DOHH2 (cell line): ENCODE data around the gene CFAP68.

Experiments
- H3F3A ChIP-seq: fragments of 200-600 bp; sonication (generic), shearing (Covaris generic); 2 replicates; pipeline ENCODE4 v1.6.0; 2016; ENCODE audit warnings: antibody characterized with exemption, mild to moderate bottlenecking; ENCODE audit not compliant: control insufficient read depth, insufficient read depth
- H3K27ac ChIP-seq: fragments of 200-600 bp; sonication (generic); 2 replicates; pipeline ENCODE4 v1.5.1; 2014; ENCODE audit warnings: low read depth, mild to moderate bottlenecking, low read length, moderate library complexity
- H3K27me3 ChIP-seq: fragments of 200-600 bp; sonication (generic); 2 replicates; pipeline ENCODE4 v1.6.1; 2014; ENCODE audit warnings: mild to moderate bottlenecking, low read length, mixed read lengths; ENCODE audit not compliant: control insufficient read depth
- H3K36me3 ChIP-seq: fragments of 200-600 bp; sonication (generic); 2 replicates; pipeline ENCODE4 v1.6.1; 2014; ENCODE audit warnings: mild to moderate bottlenecking, low read length, moderate library complexity, mixed read lengths; ENCODE audit not compliant: control insufficient read depth
- H3K4me1 ChIP-seq: fragments of 200-600 bp; sonication (generic); 2 replicates; pipeline ENCODE4 v1.6.1; 2014; ENCODE audit warnings: mild to moderate bottlenecking, low read length, mixed read lengths; ENCODE audit not compliant: control insufficient read depth
- H3K4me2 ChIP-seq: fragments of 200-600 bp; sonication (generic); 2 replicates; pipeline ENCODE4 v1.6.0; 2014; ENCODE audit warnings: mild to moderate bottlenecking, low read length, moderate library complexity
- H3K4me3 ChIP-seq: fragments of 200-600 bp; sonication (generic); 2 replicates; pipeline ENCODE4 v1.5.1; 2014; ENCODE audit warnings: mild to moderate bottlenecking, low read length, mixed read lengths
- H3K79me2 ChIP-seq: fragments of 200-600 bp; sonication (generic); 2 replicates; pipeline ENCODE4 v1.6.1; 2014; ENCODE audit warnings: mild to moderate bottlenecking, low read length, mixed read lengths; ENCODE audit not compliant: control insufficient read depth
- H3K9me2 ChIP-seq: fragments of 200-600 bp; sonication (generic); replicated peaks from 2 replicates; pipeline ENCODE4 v1.6.1; 2014; ENCODE audit warnings: mild to moderate bottlenecking, low read length, mixed read lengths; ENCODE audit not compliant: control insufficient read depth
- H3K9me3 ChIP-seq: fragments of 200-600 bp; sonication (generic); 2 replicates; pipeline ENCODE4 v1.6.1; 2014; ENCODE audit warnings: antibody characterized with exemption, low read length, mixed read lengths; ENCODE audit not compliant: control insufficient read depth, insufficient read depth
- H4K20me1 ChIP-seq: fragments of 200-600 bp; sonication (generic); 2 replicates; pipeline ENCODE4 v1.6.0; 2014; ENCODE audit warnings: low read depth, mild to moderate bottlenecking, antibody characterized with exemption, low read length, moderate library complexity; ENCODE audit not compliant: control insufficient read depth, insufficient read depth
- CTCF ChIP-seq: fragments of 200-600 bp; sonication (generic); IDR thresholded peaks from one replicate; pipeline ENCODE4 v1.5.1; 2014; ENCODE audit warnings: antibody characterized with exemption, mild to moderate bottlenecking, low read depth, low read length; ENCODE audit not compliant: poor library complexity, severe bottlenecking
- EZH2phosphoT487 ChIP-seq: fragments of 200-600 bp; sonication (generic); IDR thresholded peaks from 2 replicates; pipeline ENCODE4 v1.6.1; 2017; ENCODE audit warnings: borderline replicate concordance, mild to moderate bottlenecking, antibody characterized with exemption, low read length, moderate library complexity, mixed read lengths

CFAP68 gene

GRCh38 chr11:111852103-111852502 is 27.2 kb upstream of the CFAP68 start:
- H3K4me3 ChIP-seq: no peak overlapping the region
- peaks cover 54% of the 10 kb centered on the region for H3K36me3 ChIP-seq
- H3K27me3 ChIP-seq: no peaks in the 10 kb centered on the region
- TF ChIP-seq CTCF (no peak), EZH2phosphoT487 (no peak)
- H3K9me2 ChIP-seq: no peaks in the 10 kb centered on the region
- no peaks in the 10 kb centered on the region for H3F3A ChIP-seq
- H3K4me1 ChIP-seq: no peaks in the 10 kb centered on the region
- no peaks in the 10 kb centered on the region for H3K79me2 ChIP-seq
- no peak overlapping the region for H3K27ac ChIP-seq
- H4K20me1 ChIP-seq: no peaks in the 10 kb centered on the region
- no peak overlapping the region for H3K4me2 ChIP-seq
- H3K9me3 ChIP-seq: no peaks in the 10 kb centered on the region

GRCh38 chr11:111855506-111855905 is 23.8 kb upstream of the CFAP68 start:
- TF ChIP-seq CTCF (no peak), EZH2phosphoT487 (no peak)
- Histone ChIP-seq H3K27me3 (no peaks in the 10 kb centered on the region), H3K4me1 (no peaks in the 10 kb centered on the region), H3K79me2 (no peaks in the 10 kb centered on the region), H3K9me3 (no peaks in the 10 kb centered on the region), H3K4me2 (no peak overlapping the region), H3F3A (no peaks in the 10 kb centered on the region), H4K20me1 (no peaks in the 10 kb centered on the region), H3K4me3 (no peak overlapping the region), H3K27ac (no peak overlapping the region), H3K9me2 (no peaks in the 10 kb centered on the region), H3K36me3 (peaks cover 63% of the 10 kb centered on the region)

- Histone ChIP-seq H3K27me3 (no peaks in the 10 kb centered on the region), H3F3A (no peaks in the 10 kb centered on the region), H3K36me3 (peaks cover 54% of the 10 kb centered on the region), H3K27ac (no peak overlapping the region), H3K9me3 (no peaks in the 10 kb centered on the region), H3K79me2 (no peaks in the 10 kb centered on the region), H4K20me1 (no peaks in the 10 kb centered on the region), H3K4me3 (no peak overlapping the region), H3K4me2 (no peak overlapping the region), H3K4me1 (no peaks in the 10 kb centered on the region), H3K9me2 (no peaks in the 10 kb centered on the region)
- TF ChIP-seq EZH2phosphoT487 (no peak), CTCF (no peak)
Observed at GRCh38 chr11:111860257-111860656, 19.1 kb upstream of the CFAP68 start.

- Histone ChIP-seq H3K27ac (no peak overlapping the region), H4K20me1 (no peaks in the 10 kb centered on the region), H3K4me2 (peak overlapping the region; percentile 79), H3K9me2 (no peaks in the 10 kb centered on the region), H3K27me3 (no peaks in the 10 kb centered on the region), H3K9me3 (no peaks in the 10 kb centered on the region), H3K36me3 (peaks cover 39% of the 10 kb centered on the region), H3K4me3 (peak overlapping the region; percentile 95), H3F3A (peaks cover 8% of the 10 kb centered on the region), H3K4me1 (peaks cover 14% of the 10 kb centered on the region), H3K79me2 (peaks cover 19% of the 10 kb centered on the region)
- TF ChIP-seq EZH2phosphoT487: no peak
- TF ChIP-seq CTCF: no peak
Observed at GRCh38 chr11:111870113-111870512, 9.2 kb upstream of the CFAP68 start.
